Stomach (tissue), 9 donors: ENCODE results near the gene RNF19B. TPM values are rescaled to one million over a fixed set of nuclear protein-coding genes. Genes with fewer than 3 reads are reported as not detected.

Experiments used
- DNase-seq, 2 donors: peaks; one replicate each; pipeline versions ENCODE4 v3.0.0 to v3.0.0-alpha.2; 2013 to 2019
- H3K27ac ChIP-seq, 5 donors: fragments of 200-600 bp in 4 of 5; sonication (generic) in 4 of 5; one replicate each; pipeline ENCODE4 v1.5.1; 2013 to 2019; ENCODE audit warnings: mild to moderate bottlenecking in 1 of 5, moderate library complexity in 1 of 5
- H3K27me3 ChIP-seq, 3 donors: fragments of 200-600 bp; sonication (generic); one replicate each; pipeline ENCODE4 v1.5.1; 2017 to 2019; ENCODE audit warnings: mixed run types in 1 of 3
- H3K36me3 ChIP-seq, 4 donors: fragments of 200-600 bp; sonication (generic); 1 replicate in 3 of 4; 2 replicates in 1 of 4; pipeline ENCODE4 v1.5.1; 2016 to 2019
- H3K4me1 ChIP-seq, 4 donors: fragments of 200-600 bp; sonication (generic); one replicate each; pipeline ENCODE4 v1.5.1; 2016 to 2019
- H3K4me3 ChIP-seq, 4 donors: fragments of 200-600 bp; sonication (generic) in 3 of 4; one replicate each; pipeline ENCODE4 v1.5.1; 2016 to 2019; ENCODE audit warnings: mild to moderate bottlenecking in 1 of 4
- H3K9me3 ChIP-seq, 4 donors: fragments of 200-600 bp; sonication (generic); one replicate each; pipeline ENCODE4 v1.5.1; 2016 to 2019
- CTCF ChIP-seq, 7 experiments: fragments of 450-650 bp in 4 of 7; fragments of 200-600 bp in 3 of 7; sonication (generic) in 3 of 7; IDR thresholded peaks; one replicate each; pipeline ENCODE4 v1.5.1; 2016 to 2019; ENCODE audit warnings: antibody characterized with exemption in 7 of 7, control low read depth in 2 of 7, mild to moderate bottlenecking in 1 of 7
- EP300 ChIP-seq: sonication (generic); formaldehyde crosslinking; IDR thresholded peaks from one replicate; pipeline ENCODE4 v1.6.1; 2017; ENCODE audit warnings: antibody characterized with exemption
- POLR2A ChIP-seq, 4 donors: fragments of 450-650 bp; IDR thresholded peaks; one replicate each; pipeline ENCODE4 v1.6.1; 2016; ENCODE audit warnings: antibody characterized with exemption in 4 of 4, control low read depth in 2 of 4, mild to moderate bottlenecking in 1 of 4, moderate library complexity in 1 of 4
- POLR2AphosphoS5 ChIP-seq, 3 donors: sonication (generic); formaldehyde crosslinking; IDR thresholded peaks; one replicate each; pipeline ENCODE4 v1.6.1; 2016; ENCODE audit warnings: antibody characterized with exemption in 3 of 3
- WGBS, 5 donors: extraction: QIAGEN DNeasy Blood & Tissue Kit in 3 of 5; methylation state at CpG; one replicate each; pipeline versions ENCODE4 v1.1.5 to v1.1.7; 2013 to 2018; 5-methylcytosine and 5-hydroxymethylcytosine counted together
- intact Hi-C: fragments of 100-400 bp; cut with DNase I; formaldehyde crosslinking; loops from one replicate; pipeline ENCODE4 v1.15.1; 2023; ENCODE audit warnings: low total_unique reads
- polyA plus RNA-seq, 3 donors: library from polyadenylated mRNA; stranded (reverse); fragments of 200-250 nt; gene quantifications; one replicate each; pipeline ENCODE4 v1.2.3, GENCODE V29; 2013
- total RNA-seq, 5 donors: library from RNA; depleted of rRNA; stranded (reverse); fragments of >200 nt; gene quantifications; one replicate each; pipeline versions ENCODE4 v1.1.0 to v1.2.3, GENCODE V29; 2014 to 2016
- donor health status: healthy with polysubstance abuse.
- donor health status: Bipolar disorder and iron deficiency.
- donor health status: healthy.

RNF19B gene
- total and polyA plus RNA-seq, 8 donors = 0.58 to 29.5 (median 9.7) TPM

GRCh38 chr1:32927441-32927840 is 37.2 kb downstream of the RNF19B start:
- no peaks in the 10 kb centered on the region for H3K9me3 ChIP-seq
- 89 to 97% (median 95%) methylated on average over 2 of the region's 2 CpGs for WGBS, 5 donors
- no peak overlapping the region for H3K4me3 ChIP-seq
- peaks cover 0 to 35% (median 10%) of the 10 kb centered on the region in 3 donors for H3K27me3 ChIP-seq
- no peak for DNase-seq
- no peak overlapping the region for H3K27ac ChIP-seq
- no peaks in the 10 kb centered on the region for H3K36me3 ChIP-seq
- H3K4me1 ChIP-seq = peaks cover 5 to 18% (median 12%) of the 10 kb centered on the region in 4 donors
- TF ChIP-seq POLR2A (IDR thresholded peaks at IDR 0.05) = no peak
- intact Hi-C loops = no loop called here

- Histone ChIP-seq H3K9me3 (no peaks in the 10 kb centered on the region), H3K4me3 (no peak overlapping the region), H3K27ac (no peak overlapping the region), H3K36me3 (no peaks in the 10 kb centered on the region), H3K27me3 (peaks cover 0 to 44% (median 10%) of the 10 kb centered on the region in 3 donors), H3K4me1 (peaks cover 5 to 18% (median 12%) of the 10 kb centered on the region in 4 donors)
- no peak for TF ChIP-seq POLR2A (IDR thresholded peaks at IDR 0.05)
- no peak for TF ChIP-seq CTCF (IDR thresholded peaks at IDR 0.05)
- no peak for TF ChIP-seq POLR2AphosphoS5 (IDR thresholded peaks at IDR 0.05)
- TF ChIP-seq EP300 = no peak
- WGBS, 5 donors = 49 to 77% (median 66%) methylated on average over 6 of the region's 6 CpGs
- intact Hi-C loops = no loop called here
- no peak for DNase-seq
Observed at GRCh38 chr1:32926562-32926961, 38.0 kb downstream of the RNF19B start.

- TF ChIP-seq EP300 (no peak), POLR2A (IDR thresholded peaks at IDR 0.05) (no peak), POLR2AphosphoS5 (IDR thresholded peaks at IDR 0.05) (no peak), CTCF (IDR thresholded peaks at IDR 0.05) (no peak)
- Histone ChIP-seq H3K36me3 (no peaks in the 10 kb centered on the region), H3K4me3 (peak overlapping the region in 1 of 4 donors; percentile 7), H3K4me1 (peaks cover 5 to 18% (median 12%) of the 10 kb centered on the region in 4 donors), H3K27ac (no peak overlapping the region), H3K9me3 (no peaks in the 10 kb centered on the region), H3K27me3 (peaks cover 0 to 54% (median 10%) of the 10 kb centered on the region in 3 donors)
- WGBS, 5 donors = 24 to 42% (median 31%) methylated on average over 24 of the region's 24 CpGs
- intact Hi-C loops = no loop called here
- peak in 1 of 2 donors; percentile 57 for DNase-seq
Observed at GRCh38 chr1:32925403-32926162, 39.0 kb downstream of the RNF19B start.

GRCh38 chr1:32924881-32925344 is 39.7 kb downstream of the RNF19B start:
- H3K4me3 ChIP-seq = peak overlapping the region; percentile 9 to 33 (median 12)
- H3K27me3 ChIP-seq = peaks cover 0 to 57% (median 10%) of the 10 kb centered on the region in 3 donors
- WGBS, 5 donors = 8 to 15% (median 13%) methylated on average over 21 to 31 of the region's 31 CpGs
- TF ChIP-seq POLR2A (IDR thresholded peaks at IDR 0.05) = no peak
- peak in 2 of 7 experiments; percentile 10 to 13 for TF ChIP-seq CTCF (IDR thresholded peaks at IDR 0.05)
- TF ChIP-seq POLR2AphosphoS5 (IDR thresholded peaks at IDR 0.05) = no peak
- TF ChIP-seq EP300 = no peak
- H3K9me3 ChIP-seq = no peaks in the 10 kb centered on the region
- no peaks in the 10 kb centered on the region for H3K36me3 ChIP-seq
- H3K27ac ChIP-seq = no peak overlapping the region
- H3K4me1 ChIP-seq = peaks cover 5 to 18% (median 12%) of the 10 kb centered on the region in 4 donors
- intact Hi-C loops = no loop called here
- peak; percentile 44 to 67 for DNase-seq
